K562 (cell line): ENCODE results near the gene HOXB4. TPM values are rescaled to one million over a fixed set of nuclear protein-coding genes. Genes with fewer than 3 reads are reported as not detected.

ENCODE experiments used
- ATAC-seq: fragments of 200-7000 bp; cut with Tn5 transposase; 3 replicates; pipeline ENCODE4 v1.9.1; 2020; ENCODE audit warnings: moderate library complexity
- BruUV-seq: library from RNA; stranded (reverse); fragments of 400-500 nt; replicated peaks from 2 replicates; lab custom pipeline; 2021; lab: Mats Ljungman, UMichigan
- CTCF ChIA-PET: fragments of 300-600 bp; formaldehyde crosslinking; extraction: SDS; loops from one replicate; lab custom pipeline; 2021; ENCODE audit warnings: low intra/inter-chr PET ratio; lab: Yijun Ruan, JAX
- POLR2A ChIA-PET: fragments of 300-600, 350-650 bp; sonication (Branson Sonifier 250); formaldehyde crosslinking; extraction: SDS; loops from one replicate; lab custom pipeline; 2021; ENCODE audit warnings: antibody characterized with exemption, inconsistent platforms; lab: Yijun Ruan, JAX
- DNase-seq, 4 experiments: peaks; one replicate each; pipeline versions ENCODE4 v3.0.0 to v3.0.0-alpha.2; 2011 to 2018; ENCODE audit warnings: low spot score in 3 of 4, mixed read lengths in 3 of 4; ENCODE audit errors: extremely low read depth in 1 of 4
- FAIRE-seq: peaks from 2 replicates; lab custom pipeline; 2011; peaks lifted over from hg19 to GRCh38; lab: Jason Lieb, UNC
- H2AFZ ChIP-seq: 2 replicates; pipeline ENCODE4 v1.6.0; 2011; ENCODE audit warnings: low read depth, low read length, control low read depth, inconsistent platforms
- H3K27ac ChIP-seq: fragments of 200-600 bp; 3 replicates; pipeline ENCODE4 v1.8.0; 2011; ENCODE audit warnings: low read depth, mild to moderate bottlenecking, control low read depth, inconsistent platforms, low read length, moderate library complexity, mixed read lengths; ENCODE audit errors: extremely low read depth
- H3K27me3 ChIP-seq, 2 experiments: fragments of 300-600 bp in 1 of 2; 2 replicates in 1 of 2; 3 replicates in 1 of 2; pipeline versions ENCODE4 v1.6.0 to v1.8.0; 2011; ENCODE audit warnings: inconsistent platforms in 2 of 2, low read length in 2 of 2, mild to moderate bottlenecking in 1 of 2, mixed read lengths in 1 of 2, moderate library complexity in 1 of 2; ENCODE audit not compliant: control insufficient read depth in 2 of 2, insufficient read depth in 2 of 2
- H3K36me3 ChIP-seq: fragments of 300-600 bp; 3 replicates; pipeline ENCODE4 v1.8.0; 2011; ENCODE audit warnings: mild to moderate bottlenecking, low read length, inconsistent platforms; ENCODE audit not compliant: control insufficient read depth, insufficient read depth
- H3K4me1 ChIP-seq, 2 experiments: fragments of 200-600 bp in 1 of 2; replicated peaks in 1 of 2; 2 replicates in 1 of 2; 3 replicates in 1 of 2; pipeline versions ENCODE4 v1.5.1 to v1.8.0; 2011; ENCODE audit warnings: inconsistent platforms in 2 of 2, low read length in 2 of 2, mild to moderate bottlenecking in 1 of 2, mixed read lengths in 1 of 2, moderate library complexity in 1 of 2; ENCODE audit not compliant: control insufficient read depth in 2 of 2, insufficient read depth in 2 of 2
- H3K4me2 ChIP-seq: 2 replicates; pipeline ENCODE4 v1.6.1; 2011; ENCODE audit warnings: low read length, control low read depth, inconsistent platforms, mixed read lengths; ENCODE audit not compliant: insufficient read depth
- H3K4me3 ChIP-seq: fragments of 200-600 bp; sonication (generic), shearing (Covaris generic); 2 replicates; pipeline ENCODE4 v1.5.1; 2016; ENCODE audit warnings: control low read depth, inconsistent platforms
- H3K79me2 ChIP-seq: fragments of 200-600 bp; 3 replicates; pipeline ENCODE4 v1.8.0; 2011; ENCODE audit warnings: low read length, inconsistent platforms; ENCODE audit not compliant: control insufficient read depth, insufficient read depth
- H3K9ac ChIP-seq, 2 experiments: 2 replicates each; pipeline versions ENCODE4 v1.6.0 to v1.6.1; 2011; ENCODE audit warnings: low read depth in 2 of 2, low read length in 2 of 2, control low read depth in 1 of 2, inconsistent platforms in 1 of 2, mild to moderate bottlenecking in 1 of 2, mixed read lengths in 1 of 2; ENCODE audit not compliant: insufficient read depth in 1 of 2
- H3K9me1 ChIP-seq: one replicate; pipeline ENCODE4 v1.6.0; 2011; ENCODE audit warnings: inconsistent platforms, mild to moderate bottlenecking, low read length, moderate library complexity; ENCODE audit not compliant: control insufficient read depth, insufficient read depth
- H3K9me3 ChIP-seq: replicated peaks from 2 replicates; pipeline ENCODE4 v1.5.1; 2011; ENCODE audit warnings: low read depth, low read length, inconsistent platforms; ENCODE audit not compliant: control insufficient read depth, insufficient read depth
- H4K20me1 ChIP-seq: replicated peaks from 2 replicates; pipeline ENCODE4 v1.6.1; 2011; ENCODE audit warnings: low read length, inconsistent platforms, mixed read lengths; ENCODE audit not compliant: control insufficient read depth, insufficient read depth
- CREB3L1 ChIP-seq: fragments of 450-650 bp; IDR thresholded peaks from 2 replicates; pipeline ENCODE4 v1.6.1; 2014; ENCODE audit warnings: low read depth, mild to moderate bottlenecking, moderate library complexity, borderline replicate concordance
- FOS ChIP-seq: IDR thresholded peaks from 3 replicates; pipeline ENCODE4 v1.6.1; 2011; ENCODE audit not compliant: insufficient read length; ENCODE audit errors: extremely low read depth
- MITF ChIP-seq: IDR thresholded peaks from 2 replicates; pipeline ENCODE4 v1.6.1; 2014; ENCODE audit warnings: antibody characterized with exemption
- RBM15 ChIP-seq: fragments of 200-400 bp; formaldehyde crosslinking; IDR thresholded peaks from 2 replicates; pipeline ENCODE4 v1.6.1; 2018; ENCODE audit warnings: mild to moderate bottlenecking, low read length, moderate library complexity; ENCODE audit not compliant: insufficient read depth
- SFPQ ChIP-seq: fragments of 200-400 bp; formaldehyde crosslinking; IDR thresholded peaks from 2 replicates; pipeline ENCODE4 v1.6.1; 2017; ENCODE audit warnings: mild to moderate bottlenecking, low read depth, low read length, moderate library complexity
- SRSF7 ChIP-seq: fragments of 200-400 bp; formaldehyde crosslinking; optimal IDR thresholded peaks from 2 replicates; pipeline ENCODE3; 2017; ENCODE audit warnings: mild to moderate bottlenecking, low read depth, low read length
- ZBTB49 ChIP-seq: sonication (generic); formaldehyde crosslinking; IDR thresholded peaks from 2 replicates; pipeline ENCODE4 v1.8.0; 2022; ENCODE audit warnings: missing genetic modification reagents, mild to moderate bottlenecking, borderline replicate concordance
- ZNF3 ChIP-seq: fragments of 250-450 bp; sonication (Bioruptor Pico); IDR thresholded peaks from 2 replicates; pipeline ENCODE4 v1.5.0; 2021; ENCODE audit warnings: mild to moderate bottlenecking, moderate library complexity
- ZNF449 ChIP-seq: fragments of 250-450 bp; sonication (Bioruptor Pico); IDR thresholded peaks from 2 replicates; pipeline ENCODE4 v1.8.0; 2022; ENCODE audit warnings: moderate library complexity, mild to moderate bottlenecking, inconsistent platforms
- WGBS: fragments of 100-300 bp; shearing (Covaris generic); methylation state at CpG from one replicate; pipeline ENCODE4 v1.1.6; 2016; ENCODE audit warnings: low coverage, mixed read lengths; ENCODE audit not compliant: insufficient coverage; ENCODE audit errors: missing lambda C conversion rate; 5-methylcytosine and 5-hydroxymethylcytosine counted together
- in situ Hi-C: fragments of 300-500 bp; cut with MboI; formaldehyde crosslinking; loops from 4 replicates; pipeline ENCODE4 v1.15.0; 2018; ENCODE audit warnings: inconsistent platforms, mixed read lengths
- intact Hi-C: fragments of 100-400 bp; cut with micrococcal nuclease; formaldehyde crosslinking; loops from 2 replicates; pipeline ENCODE4 v1.14.2; 2022
- polyA plus RNA-seq, 8 experiments: library from polyadenylated mRNA; depleted of rRNA in 4 of 8; stranded (reverse) in 5 of 8; unstranded in 3 of 8; fragments of >200 nt; fragmentation: Nextera tagmentation in 2 of 8; fragmentation: Illumina TruSeq in 1 of 8; extraction: Ambion mirVana in 2 of 8; extraction: Trizol in 1 of 8; gene quantifications; 2 replicates each; pipeline versions ENCODE4 v1.2.1 to v1.2.3, GENCODE V29; 2011 to 2014; ENCODE audit warnings: inconsistent platforms in 1 of 8, missing spikeins in 1 of 8
- total RNA-seq, 7 experiments: library from RNA; depleted of rRNA in 6 of 7; stranded (reverse); fragments of >200 nt in 6 of 7; fragmentation: Illumina TruSeq in 2 of 7; extraction: Trizol in 2 of 7; gene quantifications; 2 replicates each; pipeline versions ENCODE4 v1.2.1 to v1.2.3, GENCODE V29; 2011 to 2021; ENCODE audit warnings: low replicate concordance in 1 of 7
- TF ChIP-seq, protein P1 (sequence below): fragments of 450-650 bp; IDR thresholded peaks from 2 replicates; pipeline ENCODE4 v1.6.1; 2016

HOXB4 gene
- total and polyA plus RNA-seq, 9 of the 15 experiments (the other 6 are each of a cell fraction or from before 2014, with no cell fraction given) = 1.6 to 34.9 (median 14.9) TPM

GRCh38 chr17:48623583-48623982 lies 45.4 kb upstream of the HOXB4 start:
- Histone ChIP-seq H3K4me1 (peaks cover 46 to 65% of the 10 kb centered on the region in 2 experiments), H3K27me3 (no peaks in the 10 kb centered on the region), H3K4me3 (peak overlapping the region; percentile 97), H3K9me1 (no peaks in the 10 kb centered on the region), H2AFZ (no peak overlapping the region), H3K79me2 (peaks cover 91% of the 10 kb centered on the region), H4K20me1 (peaks cover 51% of the 10 kb centered on the region), H3K4me2 (peak overlapping the region; percentile 65), H3K9me3 (no peaks in the 10 kb centered on the region), H3K9ac (peak overlapping the region; percentile 87 to 100; a peak in 3 of 4 replicates), H3K36me3 (peaks cover 51% of the 10 kb centered on the region), H3K27ac (peak overlapping the region; percentile 99)
- POLR2A ChIA-PET = interaction anchor here (0.6 to 3.3 kb wide), 14 partner anchors 9 to 573 kb away, joined by 3 to 21 read pairs (median 4); partner anchors contain the start of genes HOXB5 and SNX11
- ATAC-seq (no peak), DNase-seq (peak in 1 of 4 experiments; percentile 60), FAIRE-seq (no peak)
- WGBS = 0% methylated on average over 4 of the region's 4 CpGs
- CTCF ChIA-PET = interaction anchor here (0.6 kb wide), 1 partner anchor 198 kb away, joined by 4 read pairs; no protein-coding TSS in a partner anchor
- no TSS peak for BruUV-seq
- in situ Hi-C loops = loop anchor here (10.0 kb wide), 1 partner anchor 589 kb away; the partner anchor contains the start of gene COPZ2
- intact Hi-C loops = no loop called here
- no peak for TF ChIP-seq ZNF449 (CRISPR knock-in tag)
- no peak for TF ChIP-seq SFPQ
- no peak for TF ChIP-seq CREB3L1
- TF ChIP-seq ZNF3 (CRISPR knock-in tag) = no peak
- no peak for TF ChIP-seq ZBTB49 (CRISPR knock-in tag)
- TF ChIP-seq FOS = no peak
- no peak for TF ChIP-seq MITF
- TF ChIP-seq SRSF7 = no peak
- TF ChIP-seq RBM15 = no peak
- TF ChIP-seq, protein P1, sequence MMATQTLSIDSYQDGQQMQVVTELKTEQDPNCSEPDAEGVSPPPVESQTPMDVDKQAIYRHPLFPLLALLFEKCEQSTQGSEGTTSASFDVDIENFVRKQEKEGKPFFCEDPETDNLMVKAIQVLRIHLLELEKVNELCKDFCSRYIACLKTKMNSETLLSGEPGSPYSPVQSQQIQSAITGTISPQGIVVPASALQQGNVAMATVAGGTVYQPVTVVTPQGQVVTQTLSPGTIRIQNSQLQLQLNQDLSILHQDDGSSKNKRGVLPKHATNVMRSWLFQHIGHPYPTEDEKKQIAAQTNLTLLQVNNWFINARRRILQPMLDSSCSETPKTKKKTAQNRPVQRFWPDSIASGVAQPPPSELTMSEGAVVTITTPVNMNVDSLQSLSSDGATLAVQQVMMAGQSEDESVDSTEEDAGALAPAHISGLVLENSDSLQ = 0 out of 2 replicates have a peak, but pooled peaks have one; percentile 10
